Mesothelial cell of epicardium (in vitro differentiated cells): ENCODE data around the gene PFDN4. TPM values are rescaled to one million over a fixed set of nuclear protein-coding genes. Genes with fewer than 3 reads are reported as not detected.

Experiments
- DNase-seq, 2 experiments: peaks; one replicate each; pipeline ENCODE4 v3.0.0; 2021; ENCODE audit warnings: low spot score in 2 of 2; ENCODE audit not compliant: unreplicated experiment in 2 of 2
- H3K27ac Mint-ChIP-seq: 2 replicates; pipeline ENCODE4 v1.8.0; 2021; ENCODE audit warnings: mixed read lengths
- H3K27me3 Mint-ChIP-seq: 2 replicates; pipeline ENCODE4 v1.8.0; 2021; ENCODE audit warnings: low read depth, mixed read lengths
- H3K36me3 Mint-ChIP-seq: 2 replicates; pipeline ENCODE4 v1.8.0; 2021; ENCODE audit warnings: mixed read lengths
- H3K4me1 Mint-ChIP-seq: 2 replicates; pipeline ENCODE4 v1.8.0; 2021; ENCODE audit warnings: mixed read lengths
- H3K4me3 Mint-ChIP-seq: 2 replicates; pipeline ENCODE4 v1.8.0; 2021; ENCODE audit warnings: mild to moderate bottlenecking, moderate library complexity, mixed read lengths
- H3K9me3 Mint-ChIP-seq: 2 replicates; pipeline ENCODE4 v1.8.0; 2021; ENCODE audit warnings: mixed read lengths
- CTCF ChIP-seq: fragments of 200-600 bp; sonication (generic); IDR thresholded peaks from one replicate; pipeline ENCODE4 v1.5.0; 2021; ENCODE audit warnings: antibody characterized with exemption; ENCODE audit not compliant: unreplicated experiment
- total RNA-seq: library from RNA; stranded (reverse); gene quantifications from 3 replicates; pipeline ENCODE4 v1.2.1, GENCODE V29; 2021

PFDN4 gene
- total RNA-seq, 1 donor from 2014 or later, result 26.0 TPM

GRCh38 chr20:54251096-54251495, 43.2 kb downstream of the PFDN4 start:
- no peak for TF ChIP-seq CTCF
- peaks cover 13% of the 10 kb centered on the region for H3K9me3 Mint-ChIP-seq

GRCh38 chr20:54254596-54254995, 46.7 kb downstream of the PFDN4 start:
- H3K4me3 Mint-ChIP-seq, result no peak overlapping the region
- DNase-seq, result no peak
- peaks cover 3% of the 10 kb centered on the region for H3K9me3 Mint-ChIP-seq
- no peaks in the 10 kb centered on the region for H3K4me1 Mint-ChIP-seq
- H3K36me3 Mint-ChIP-seq, result no peaks in the 10 kb centered on the region
- no peak overlapping the region for H3K27ac Mint-ChIP-seq
- TF ChIP-seq CTCF, result no peak
- H3K27me3 Mint-ChIP-seq, result no peaks in the 10 kb centered on the region

More at GRCh38 chr20:54251096-54251495, 43.2 kb downstream of the PFDN4 start:
- no peak overlapping the region for H3K4me3 Mint-ChIP-seq
- no peak overlapping the region for H3K27ac Mint-ChIP-seq
- H3K27me3 Mint-ChIP-seq, result no peaks in the 10 kb centered on the region
- DNase-seq, result no peak
- no peaks in the 10 kb centered on the region for H3K4me1 Mint-ChIP-seq
- no peaks in the 10 kb centered on the region for H3K36me3 Mint-ChIP-seq

- no peak overlapping the region for H3K4me3 Mint-ChIP-seq
- no peaks in the 10 kb centered on the region for H3K27me3 Mint-ChIP-seq
- no peak overlapping the region for H3K27ac Mint-ChIP-seq
- peaks cover 3% of the 10 kb centered on the region for H3K9me3 Mint-ChIP-seq
- H3K36me3 Mint-ChIP-seq, result no peaks in the 10 kb centered on the region
- no peak for TF ChIP-seq CTCF
- no peaks in the 10 kb centered on the region for H3K4me1 Mint-ChIP-seq
- DNase-seq, result no peak
Observed at GRCh38 chr20:54255157-54255556, 47.3 kb downstream of the PFDN4 start.

- Mint-ChIP-seq H3K4me3 (no peak overlapping the region), H3K36me3 (no peaks in the 10 kb centered on the region), H3K9me3 (no peaks in the 10 kb centered on the region), H3K27me3 (no peaks in the 10 kb centered on the region), H3K27ac (no peak overlapping the region), H3K4me1 (no peaks in the 10 kb centered on the region)
- no peak for TF ChIP-seq CTCF
- DNase-seq, result no peak
Observed at GRCh38 chr20:54256202-54256601, 48.3 kb downstream of the PFDN4 start.

- Mint-ChIP-seq H3K9me3 (no peaks in the 10 kb centered on the region), H3K27me3 (no peaks in the 10 kb centered on the region), H3K4me1 (no peaks in the 10 kb centered on the region), H3K36me3 (no peaks in the 10 kb centered on the region), H3K27ac (no peak overlapping the region), H3K4me3 (no peak overlapping the region)
- no peak for TF ChIP-seq CTCF
- DNase-seq, result no peak
Observed at GRCh38 chr20:54257071-54257816, 49.4 kb downstream of the PFDN4 start.
